Measurements from ENCODE around the gene RHOXF2B.
"Not testable (repeated sequence)": the region's sequence is repeated elsewhere in the genome, so short reads cannot be mapped to it uniquely, and the experiment has no call there.

RHOXF2B gene

GRCh38 chrX:120077590-120077989, at the start of gene RHOXF2B:
Gene RHOXF2B, minus strand, starts transcription at chrX:120077690. Its CDS starts 138 bp downstream, at chrX:120077552.
- not testable (repeated sequence) for H3K9me3 ChIP-seq; H3K36me3 ChIP-seq; H3K27me3 ChIP-seq; H3K4me3 ChIP-seq (ENCODE audit: low read depth in 1 of 2, low read length in 1 of 2); H3K4me1 ChIP-seq (ENCODE audit: control insufficient read depth in 1 of 2, insufficient read depth in 1 of 2, low read depth in 1 of 2, low read length in 1 of 2); H3K27ac ChIP-seq

DNA sequence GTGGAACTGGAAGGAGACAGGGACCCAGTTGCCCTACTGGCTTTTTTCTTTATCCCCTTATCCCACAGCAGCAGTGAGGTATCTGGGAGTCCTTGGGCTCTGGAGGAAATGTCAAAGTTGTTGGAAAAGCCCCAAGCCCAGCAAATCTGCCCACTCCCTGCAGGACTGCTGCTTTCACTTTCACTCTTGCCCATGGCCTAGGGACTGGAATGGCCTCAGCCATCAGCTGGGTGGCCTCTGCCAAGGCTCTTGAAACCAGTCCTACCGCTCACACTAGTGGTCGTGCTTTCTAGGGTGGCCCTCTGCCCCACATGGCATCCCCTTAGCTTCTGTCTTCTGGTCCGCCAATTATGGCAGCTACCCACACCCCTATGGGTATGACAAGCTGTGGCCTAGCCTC, 48.0 kb upstream of the RHOXF2B start:
- Histone ChIP-seq H3K36me3 (no peaks in the 10 kb centered on the region), H3K9me3 (no peaks in the 10 kb centered on the region), H3K4me1 (ENCODE audit: control insufficient read depth in 1 of 2, insufficient read depth in 1 of 2, low read depth in 1 of 2, low read length in 1 of 2) (no peaks in the 10 kb centered on the region), H3K27me3 (no peaks in the 10 kb centered on the region), H3K4me3 (ENCODE audit: low read depth in 1 of 2, low read length in 1 of 2) (no peak overlapping the region), H3K27ac (peak overlapping the region; percentile 66)
- TF ChIP-seq, protein P1, sequence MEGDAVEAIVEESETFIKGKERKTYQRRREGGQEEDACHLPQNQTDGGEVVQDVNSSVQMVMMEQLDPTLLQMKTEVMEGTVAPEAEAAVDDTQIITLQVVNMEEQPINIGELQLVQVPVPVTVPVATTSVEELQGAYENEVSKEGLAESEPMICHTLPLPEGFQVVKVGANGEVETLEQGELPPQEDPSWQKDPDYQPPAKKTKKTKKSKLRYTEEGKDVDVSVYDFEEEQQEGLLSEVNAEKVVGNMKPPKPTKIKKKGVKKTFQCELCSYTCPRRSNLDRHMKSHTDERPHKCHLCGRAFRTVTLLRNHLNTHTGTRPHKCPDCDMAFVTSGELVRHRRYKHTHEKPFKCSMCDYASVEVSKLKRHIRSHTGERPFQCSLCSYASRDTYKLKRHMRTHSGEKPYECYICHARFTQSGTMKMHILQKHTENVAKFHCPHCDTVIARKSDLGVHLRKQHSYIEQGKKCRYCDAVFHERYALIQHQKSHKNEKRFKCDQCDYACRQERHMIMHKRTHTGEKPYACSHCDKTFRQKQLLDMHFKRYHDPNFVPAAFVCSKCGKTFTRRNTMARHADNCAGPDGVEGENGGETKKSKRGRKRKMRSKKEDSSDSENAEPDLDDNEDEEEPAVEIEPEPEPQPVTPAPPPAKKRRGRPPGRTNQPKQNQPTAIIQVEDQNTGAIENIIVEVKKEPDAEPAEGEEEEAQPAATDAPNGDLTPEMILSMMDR (IDR thresholded peaks at IDR 0.05) = no peak

DNA sequence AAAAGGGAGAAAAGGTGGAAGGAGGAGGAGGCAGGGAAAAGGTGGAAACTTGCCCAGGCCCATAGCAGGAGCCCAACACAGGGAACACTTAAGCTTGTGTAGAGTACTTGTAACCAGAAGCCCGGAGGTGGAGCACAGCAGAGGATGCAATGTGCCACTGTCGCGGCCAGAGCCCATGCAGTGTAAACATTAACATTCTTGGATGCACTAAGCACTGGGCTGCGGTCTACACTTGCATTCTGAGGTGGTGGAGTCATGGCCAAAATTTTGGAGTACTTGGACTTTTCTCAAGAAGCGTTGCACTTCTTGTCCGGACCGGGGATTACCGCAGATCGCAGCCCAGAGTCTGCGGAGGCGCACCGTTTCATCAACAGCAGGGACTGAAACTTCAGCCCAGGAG, 42.7 kb upstream of the RHOXF2B start:
- Histone ChIP-seq H3K4me1 (ENCODE audit: control insufficient read depth in 1 of 2, insufficient read depth in 1 of 2, low read depth in 1 of 2, low read length in 1 of 2) (no peaks in the 10 kb centered on the region), H3K27me3 (no peaks in the 10 kb centered on the region), H3K36me3 (no peaks in the 10 kb centered on the region), H3K9me3 (no peaks in the 10 kb centered on the region), H3K27ac (no peak overlapping the region), H3K4me3 (ENCODE audit: low read depth in 1 of 2, low read length in 1 of 2) (no peak overlapping the region)
- TF ChIP-seq, protein P1 (IDR thresholded peaks at IDR 0.05) = no peak

GRCh38 chrX:120115438-120115963, 38.0 kb upstream of the RHOXF2B start, which contains the start of gene RHOXF1:
Gene RHOXF1, minus strand, starts transcription at chrX:120115913. Its CDS starts 51 bp downstream, at chrX:120115862.
- no peak within 1 kb of the TSS for H3K27ac ChIP-seq
- H3K4me1 ChIP-seq (ENCODE audit: control insufficient read depth in 1 of 2, insufficient read depth in 1 of 2, low read depth in 1 of 2, low read length in 1 of 2) = no peaks in the 10 kb centered on the region
- H3K27me3 ChIP-seq = no peaks in the 10 kb centered on the region
- TF ChIP-seq, protein P1 (IDR thresholded peaks at IDR 0.05) = no peak
- H3K4me3 ChIP-seq (ENCODE audit: low read depth in 1 of 2, low read length in 1 of 2) = no peak within 1 kb of the TSS
- H3K9me3 ChIP-seq = no peaks in the 10 kb centered on the region
- no peaks in the 10 kb centered on the region for H3K36me3 ChIP-seq

DNA sequence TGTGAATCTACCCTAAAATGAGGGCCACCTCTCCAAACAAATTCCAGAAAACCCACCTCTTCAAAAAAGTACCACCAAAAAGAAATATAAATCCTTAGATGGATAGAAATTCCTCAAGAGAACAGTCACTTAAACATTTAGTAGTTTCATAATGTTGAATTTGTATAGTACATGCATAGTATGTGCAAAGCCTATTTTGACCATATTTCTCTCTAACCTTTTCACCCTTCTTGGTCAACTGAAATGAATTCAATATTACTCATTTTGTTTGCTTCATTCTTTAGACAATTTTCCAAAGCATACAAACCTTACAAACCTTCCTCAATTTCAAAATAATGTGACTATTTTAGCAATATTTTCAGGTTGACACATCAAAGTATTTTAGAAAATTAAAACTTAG, 34.1 kb upstream of the RHOXF2B start:
- H3K4me3 ChIP-seq (ENCODE audit: low read depth in 1 of 2, low read length in 1 of 2) = no peak overlapping the region
- no peaks in the 10 kb centered on the region for H3K36me3 ChIP-seq
- no peaks in the 10 kb centered on the region for H3K27me3 ChIP-seq

DNA sequence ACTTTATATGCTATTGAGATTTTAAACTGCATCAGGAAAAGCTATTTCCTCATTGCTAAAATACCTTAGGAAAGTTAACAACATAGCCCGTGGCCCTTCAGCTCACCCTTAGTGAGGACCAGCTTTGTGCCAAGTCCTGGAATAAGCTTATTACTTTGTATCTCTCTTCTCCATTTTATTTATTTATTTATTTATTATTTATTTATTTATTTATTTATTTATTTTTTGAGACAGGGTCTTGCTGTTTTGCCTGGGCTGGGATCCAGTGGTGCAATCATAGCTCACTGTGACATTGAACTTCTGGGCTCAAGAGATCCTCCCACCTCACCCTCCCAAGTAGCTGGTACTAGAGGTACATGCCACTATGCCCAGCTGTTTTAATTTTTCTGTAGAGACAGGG, 31.9 kb upstream of the RHOXF2B start:
- H3K9me3 ChIP-seq = no peaks in the 10 kb centered on the region
- no peaks in the 10 kb centered on the region for H3K36me3 ChIP-seq
- TF ChIP-seq, protein P1 (IDR thresholded peaks at IDR 0.05) = no peak
- no peaks in the 10 kb centered on the region for H3K4me1 ChIP-seq (ENCODE audit: control insufficient read depth in 1 of 2, insufficient read depth in 1 of 2, low read depth in 1 of 2, low read length in 1 of 2)
- no peak overlapping the region for H3K27ac ChIP-seq
- no peak overlapping the region for H3K4me3 ChIP-seq (ENCODE audit: low read depth in 1 of 2, low read length in 1 of 2)
- H3K27me3 ChIP-seq = no peaks in the 10 kb centered on the region

More for the DNA sequence above, 34.1 kb upstream of the RHOXF2B start:
- Histone ChIP-seq H3K4me1 (ENCODE audit: control insufficient read depth in 1 of 2, insufficient read depth in 1 of 2, low read depth in 1 of 2, low read length in 1 of 2) (no peaks in the 10 kb centered on the region), H3K27ac (no peak overlapping the region), H3K9me3 (no peaks in the 10 kb centered on the region)
- TF ChIP-seq, protein P1 (IDR thresholded peaks at IDR 0.05) = no peak

GRCh38 chrX:120104707-120105106, 27.2 kb upstream of the RHOXF2B start:
- not testable (repeated sequence) for H3K27ac ChIP-seq; H3K9me3 ChIP-seq; H3K36me3 ChIP-seq; H3K4me3 ChIP-seq (ENCODE audit: low read depth in 1 of 2, low read length in 1 of 2); H3K4me1 ChIP-seq (ENCODE audit: control insufficient read depth in 1 of 2, insufficient read depth in 1 of 2, low read depth in 1 of 2, low read length in 1 of 2); H3K27me3 ChIP-seq

GRCh38 chrX:120101057-120101456, 23.6 kb upstream of the RHOXF2B start:
- not testable (repeated sequence) for H3K4me1 ChIP-seq (ENCODE audit: control insufficient read depth in 1 of 2, insufficient read depth in 1 of 2, low read depth in 1 of 2, low read length in 1 of 2); H3K27ac ChIP-seq; H3K4me3 ChIP-seq (ENCODE audit: low read depth in 1 of 2, low read length in 1 of 2); H3K36me3 ChIP-seq; H3K27me3 ChIP-seq; H3K9me3 ChIP-seq

All from neutrophil (primary cell).